ENCODE data around the gene EGLN3.

The EGLN3 gene

GRCh38 chr14:33950320-33951182, at the start of gene EGLN3:
EGLN3 (minus strand) TSS chr14:33951074; CDS start chr14:33950752, 322 bp downstream.
- intact Hi-C loops (cut with DNase I; ENCODE audit: low total_unique reads), result loop anchor here (5.0 to 10.0 kb wide), 2 partner anchors 33 to 1016 kb away; partner anchors contain the start of gene NPAS3
- H3K9me3 ChIP-seq, result no peaks in the 10 kb centered on the region

GRCh38 chr14:34000396-34000795, 49.5 kb upstream of the EGLN3 start:
- no peaks in the 10 kb centered on the region for H3K4me1 ChIP-seq
- no peak for TF ChIP-seq CTCF (IDR thresholded peaks at IDR 0.05)
- no peak overlapping the region for H3K4me3 ChIP-seq
- no peak for DNase-seq
- no peak overlapping the region for H3K27ac ChIP-seq
- H3K27me3 ChIP-seq, result no peaks in the 10 kb centered on the region
- H3K36me3 ChIP-seq, result no peaks in the 10 kb centered on the region
- intact Hi-C loops (cut with DNase I; ENCODE audit: low total_unique reads), result no loop called here
- no peaks in the 10 kb centered on the region for H3K9me3 ChIP-seq

More at GRCh38 chr14:33950320-33951182, at the start of gene EGLN3:
- Histone ChIP-seq H3K27me3 (no peaks in the 10 kb centered on the region), H3K4me1 (peaks cover 0 to 49% (median 21%) of the 10 kb centered on the region in 4 donors), H3K27ac (peak within 1 kb of the TSS; percentile 82 to 89), H3K36me3 (no peaks in the 10 kb centered on the region), H3K4me3 (peak within 1 kb of the TSS; percentile 87 to 95)
- TF ChIP-seq CTCF (IDR thresholded peaks at IDR 0.05), result no peak
- DNase-seq, result peak; percentile 81 to 95

- Histone ChIP-seq H3K9me3 (no peaks in the 10 kb centered on the region), H3K27me3 (no peaks in the 10 kb centered on the region), H3K27ac (no peak overlapping the region), H3K36me3 (no peaks in the 10 kb centered on the region), H3K4me3 (no peak overlapping the region), H3K4me1 (no peaks in the 10 kb centered on the region)
- no peak for DNase-seq
- intact Hi-C loops (cut with DNase I; ENCODE audit: low total_unique reads), result no loop called here
- TF ChIP-seq CTCF (IDR thresholded peaks at IDR 0.05), result no peak
Measured at GRCh38 chr14:33999771-34000291, 49.0 kb upstream of the EGLN3 start.

- no peaks in the 10 kb centered on the region for H3K36me3 ChIP-seq
- no peaks in the 10 kb centered on the region for H3K27me3 ChIP-seq
- H3K4me3 ChIP-seq, result no peak overlapping the region
- no peaks in the 10 kb centered on the region for H3K9me3 ChIP-seq
- TF ChIP-seq CTCF (IDR thresholded peaks at IDR 0.05), result no peak
- no peak overlapping the region for H3K27ac ChIP-seq
- intact Hi-C loops (cut with DNase I; ENCODE audit: low total_unique reads), result no loop called here
- DNase-seq, result no peak
- H3K4me1 ChIP-seq, result no peaks in the 10 kb centered on the region
Measured at GRCh38 chr14:33997611-33998010, 46.7 kb upstream of the EGLN3 start.

GRCh38 chr14:33996462-33996861, 45.6 kb upstream of the EGLN3 start:
- no peaks in the 10 kb centered on the region for H3K4me1 ChIP-seq
- no peak overlapping the region for H3K4me3 ChIP-seq
- H3K9me3 ChIP-seq, result no peaks in the 10 kb centered on the region
- TF ChIP-seq CTCF (IDR thresholded peaks at IDR 0.05), result no peak
- no peak overlapping the region for H3K27ac ChIP-seq
- intact Hi-C loops (cut with DNase I; ENCODE audit: low total_unique reads), result no loop called here
- no peaks in the 10 kb centered on the region for H3K27me3 ChIP-seq
- DNase-seq, result no peak
- H3K36me3 ChIP-seq, result no peaks in the 10 kb centered on the region

All from tibial artery (tissue), 4 donors.